ENCODE results near the gene RRP1.

Gene RRP1

DNA sequence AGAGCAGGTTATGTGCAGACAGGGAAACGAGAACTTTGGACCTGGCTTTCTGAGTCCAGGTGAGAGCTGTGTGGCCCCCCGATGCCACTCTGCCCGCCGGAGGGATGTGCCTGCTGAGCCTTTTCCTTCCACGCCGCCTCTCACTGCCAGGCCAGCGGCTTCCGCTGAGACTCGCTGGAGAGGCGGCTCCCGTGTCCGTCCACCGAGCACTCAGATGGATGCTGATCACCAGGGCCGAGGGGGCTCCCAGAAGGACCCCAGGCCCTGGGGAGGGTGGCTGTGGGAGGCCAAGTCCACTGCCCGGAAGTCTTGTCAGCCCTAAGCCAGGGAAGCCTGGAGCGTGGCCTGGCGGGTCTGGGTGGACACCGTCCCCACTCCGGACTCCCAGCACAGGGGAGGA, 29.7 kb upstream of the RRP1 start:
- DNase-seq: no peak

DNA sequence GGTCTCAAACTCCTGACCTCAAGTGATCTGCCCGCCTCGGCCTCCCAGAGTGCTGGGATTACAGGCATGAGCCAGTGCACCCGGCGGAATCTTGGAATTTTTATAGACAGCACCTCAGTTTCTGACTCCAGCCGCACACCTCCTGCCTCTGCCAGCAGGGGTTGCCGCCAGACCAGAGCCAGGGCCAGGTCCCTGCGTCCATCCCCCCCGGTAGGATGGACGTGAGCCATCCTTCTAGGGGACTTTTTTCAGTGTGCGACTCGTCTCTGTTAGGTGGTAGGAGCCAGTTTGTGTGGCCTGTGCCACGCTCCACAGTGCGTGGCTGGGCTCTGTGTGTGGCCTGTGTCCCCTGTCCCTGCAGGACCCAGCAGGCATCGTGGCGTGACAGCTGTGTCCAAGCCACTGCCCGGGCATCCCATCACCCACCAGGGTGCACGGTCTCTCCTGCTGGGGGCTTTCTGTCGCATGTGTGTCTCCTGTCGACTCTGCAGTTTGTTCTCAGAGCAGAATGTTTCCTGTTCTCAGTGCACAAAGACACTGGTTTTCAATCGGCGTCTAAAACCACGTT, 28.9 kb upstream of the RRP1 start:
- no peak for DNase-seq

DNA sequence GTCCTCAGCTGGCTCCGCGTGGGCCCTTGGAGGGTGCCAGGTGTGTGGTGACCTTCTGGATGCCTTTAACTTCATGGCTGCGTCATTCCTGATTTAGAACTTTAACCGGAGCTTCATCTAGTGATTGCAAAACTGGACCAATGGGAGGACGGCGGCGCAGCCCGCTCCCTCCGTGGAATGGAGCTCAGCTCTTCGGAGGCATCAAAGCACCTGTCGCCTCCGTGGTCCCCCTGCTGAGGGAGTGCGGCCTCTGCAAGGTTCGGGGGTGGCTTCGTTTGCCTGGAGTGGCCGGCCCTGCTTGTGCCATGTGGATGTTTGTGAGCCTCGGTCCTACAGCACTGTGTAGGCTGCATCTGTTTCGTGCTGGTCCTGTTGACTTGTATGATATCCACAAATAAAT, 27.5 kb upstream of the RRP1 start:
- DNase-seq: no peak

DNA sequence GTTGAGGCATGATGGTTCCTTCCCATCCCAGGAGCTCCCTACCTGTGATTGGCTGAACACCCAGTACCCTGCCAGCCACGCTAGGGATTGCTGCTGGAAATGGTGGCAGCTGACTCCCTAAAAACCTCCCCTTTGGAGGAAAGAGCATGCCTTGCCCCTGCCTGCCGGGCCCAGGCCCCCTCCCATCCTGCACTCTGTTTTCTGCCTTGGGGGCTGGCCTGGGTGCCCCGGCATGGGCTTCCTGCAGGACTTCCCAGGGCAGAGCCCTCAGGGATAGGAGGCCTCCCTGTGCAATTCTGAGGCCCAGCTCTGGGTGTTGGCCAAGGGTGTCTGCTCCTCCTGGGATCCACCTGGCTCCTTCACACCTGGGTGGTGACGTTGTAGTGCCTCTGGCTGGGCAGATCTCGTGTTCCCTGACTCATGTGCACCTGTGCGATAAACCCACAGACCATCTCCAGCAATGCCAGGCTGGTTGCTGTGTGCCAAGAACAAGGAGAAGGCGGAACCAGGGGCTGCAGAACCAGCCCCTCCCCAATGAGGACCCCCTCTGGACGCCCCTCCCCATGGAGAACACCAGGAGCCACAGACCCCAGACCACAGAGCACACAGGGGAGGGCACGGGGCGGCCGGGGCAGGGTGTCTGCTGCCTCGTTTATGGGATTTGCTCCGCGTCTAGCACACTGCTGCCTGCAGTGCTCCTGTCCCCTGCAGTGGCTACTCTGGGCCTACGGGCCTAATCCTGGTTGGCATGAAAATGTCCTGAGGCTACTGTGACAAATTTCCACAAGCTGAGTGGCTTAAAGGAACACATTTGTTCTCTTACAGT, 26.9 kb upstream of the RRP1 start:
- DNase-seq: no peak

DNA sequence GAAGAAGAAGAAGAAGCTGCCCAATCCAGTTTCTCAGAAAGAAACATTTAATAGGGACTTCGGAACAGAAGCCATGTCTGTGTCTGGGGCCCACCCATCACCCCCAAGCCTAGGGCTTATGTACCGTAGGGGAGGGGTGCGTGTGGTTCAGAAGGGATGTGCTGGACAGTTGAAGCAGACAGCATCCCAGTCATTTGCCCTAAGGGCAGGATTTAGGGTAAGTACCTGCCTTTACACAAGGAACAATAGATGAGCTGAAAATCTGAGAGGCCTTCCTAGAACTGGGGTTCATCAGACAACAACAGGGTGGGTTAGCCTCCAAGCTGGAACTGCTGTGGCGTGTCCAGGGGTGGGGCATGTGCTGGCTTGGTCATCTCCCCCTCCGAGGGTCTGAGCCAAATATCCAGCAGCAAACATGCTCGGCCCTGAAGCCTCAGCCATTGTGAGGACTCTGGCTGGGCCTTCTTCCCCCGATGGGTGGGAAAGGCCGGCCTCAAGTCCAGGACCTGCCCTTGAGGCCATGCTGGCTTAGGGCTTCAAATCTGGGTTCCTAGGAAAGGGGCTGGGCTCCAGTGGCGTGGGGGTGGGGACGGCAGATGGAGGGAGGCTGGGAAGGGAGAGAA, 25.4 kb upstream of the RRP1 start:
- DNase-seq: no peak

DNA sequence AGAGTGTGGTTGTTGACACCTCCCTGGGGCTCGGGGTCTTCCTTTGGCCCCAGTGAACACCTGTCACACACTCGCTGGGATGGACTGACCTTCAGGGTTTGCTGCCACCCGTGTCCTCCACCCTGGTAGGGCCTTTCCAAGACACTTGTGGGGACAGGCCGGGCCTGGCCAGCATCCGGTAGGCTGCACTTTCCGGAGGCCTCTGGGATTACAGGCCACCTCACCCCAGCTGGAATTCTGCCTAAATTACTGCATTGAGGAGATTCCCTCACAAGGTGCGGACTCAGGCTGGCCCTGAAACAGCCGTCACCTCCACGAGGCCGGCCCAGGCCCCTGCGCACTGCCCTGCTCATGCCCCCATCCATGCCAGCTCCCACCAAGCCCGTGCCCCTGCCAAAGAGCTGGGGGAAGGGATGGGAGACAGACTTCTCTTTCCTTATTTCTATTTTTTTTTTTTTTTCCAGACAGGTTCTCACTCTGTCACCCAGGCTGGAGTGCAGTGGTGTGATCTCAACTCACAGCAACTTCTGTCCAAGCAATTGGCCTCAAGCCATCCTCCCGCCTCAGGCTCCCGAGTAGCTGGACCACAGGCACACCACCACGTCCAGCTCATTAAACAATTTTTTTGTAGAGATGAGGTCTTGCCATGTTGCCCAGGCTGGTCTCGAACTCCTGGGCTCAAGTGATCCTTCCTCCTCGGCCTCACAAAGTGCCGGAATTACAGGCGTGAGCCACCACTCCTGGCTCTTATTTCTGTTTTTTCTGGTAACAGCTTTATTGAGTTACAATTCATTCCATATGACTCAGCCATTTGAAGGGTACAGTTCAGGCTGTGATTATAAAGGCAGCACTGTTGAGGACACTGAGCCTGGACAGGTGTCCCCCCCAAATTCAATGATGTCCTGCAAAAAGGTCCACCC, 24.5 kb upstream of the RRP1 start:
- peak; percentile 24 for DNase-seq

DNA sequence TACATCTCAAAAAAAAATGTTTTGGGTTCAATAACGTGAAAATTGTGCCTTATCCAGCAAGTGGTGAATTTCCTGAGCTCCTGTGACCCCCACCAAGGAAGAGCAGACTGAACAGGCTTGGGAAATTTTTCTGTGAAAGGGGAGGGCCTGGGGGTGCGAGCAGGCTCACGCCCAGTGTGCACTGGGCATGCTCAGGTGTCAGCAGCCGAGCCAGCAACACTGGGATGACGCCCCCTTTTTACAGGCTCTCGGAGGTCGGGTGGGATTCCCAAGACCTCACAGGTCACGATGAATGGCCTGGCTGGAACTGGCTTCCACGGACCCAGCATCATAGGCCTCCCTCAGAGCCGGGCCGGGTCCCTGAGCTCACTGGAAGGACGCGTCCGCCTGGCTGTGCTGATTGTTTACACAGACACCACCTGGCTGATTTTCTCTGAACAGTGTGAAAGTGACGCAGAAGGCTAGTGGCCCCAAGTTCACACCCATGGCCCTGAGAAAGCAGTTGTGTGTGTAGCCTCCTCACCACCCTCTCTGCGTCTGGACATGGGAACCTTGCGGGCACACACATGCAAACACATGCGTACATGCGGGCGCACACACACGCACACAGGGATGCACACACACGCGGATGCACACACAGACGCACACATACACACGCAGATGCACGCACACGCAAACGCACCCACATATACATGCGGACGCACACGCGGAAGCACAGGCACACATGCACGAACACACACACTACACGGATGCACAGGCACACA, 22.5 kb upstream of the RRP1 start:
- no peak for DNase-seq

DNA sequence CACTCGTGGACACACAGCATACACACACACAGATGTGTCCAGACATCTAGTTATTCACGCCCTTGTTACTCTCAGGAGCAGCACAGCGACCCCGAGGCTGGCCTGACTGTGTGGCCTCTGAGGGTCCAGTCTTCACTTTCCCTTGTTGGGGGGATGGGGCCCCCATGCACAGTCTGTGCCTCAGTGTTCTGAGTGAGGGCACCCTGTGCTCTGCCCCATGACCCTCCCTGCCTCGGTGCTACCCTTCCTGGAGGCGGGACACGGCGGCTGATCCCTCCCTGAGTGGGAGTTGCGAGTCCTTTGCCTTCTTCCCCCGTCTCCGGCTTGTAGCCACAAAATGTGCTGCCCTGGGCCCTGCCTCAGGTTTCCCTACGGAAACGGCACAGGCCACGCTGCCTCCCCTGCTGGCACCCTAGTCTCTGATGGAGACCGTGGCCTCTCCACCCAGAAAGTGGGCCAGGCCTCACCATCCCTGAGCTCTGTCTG, 21.8 kb upstream of the RRP1 start:
- DNase-seq: no peak

DNA sequence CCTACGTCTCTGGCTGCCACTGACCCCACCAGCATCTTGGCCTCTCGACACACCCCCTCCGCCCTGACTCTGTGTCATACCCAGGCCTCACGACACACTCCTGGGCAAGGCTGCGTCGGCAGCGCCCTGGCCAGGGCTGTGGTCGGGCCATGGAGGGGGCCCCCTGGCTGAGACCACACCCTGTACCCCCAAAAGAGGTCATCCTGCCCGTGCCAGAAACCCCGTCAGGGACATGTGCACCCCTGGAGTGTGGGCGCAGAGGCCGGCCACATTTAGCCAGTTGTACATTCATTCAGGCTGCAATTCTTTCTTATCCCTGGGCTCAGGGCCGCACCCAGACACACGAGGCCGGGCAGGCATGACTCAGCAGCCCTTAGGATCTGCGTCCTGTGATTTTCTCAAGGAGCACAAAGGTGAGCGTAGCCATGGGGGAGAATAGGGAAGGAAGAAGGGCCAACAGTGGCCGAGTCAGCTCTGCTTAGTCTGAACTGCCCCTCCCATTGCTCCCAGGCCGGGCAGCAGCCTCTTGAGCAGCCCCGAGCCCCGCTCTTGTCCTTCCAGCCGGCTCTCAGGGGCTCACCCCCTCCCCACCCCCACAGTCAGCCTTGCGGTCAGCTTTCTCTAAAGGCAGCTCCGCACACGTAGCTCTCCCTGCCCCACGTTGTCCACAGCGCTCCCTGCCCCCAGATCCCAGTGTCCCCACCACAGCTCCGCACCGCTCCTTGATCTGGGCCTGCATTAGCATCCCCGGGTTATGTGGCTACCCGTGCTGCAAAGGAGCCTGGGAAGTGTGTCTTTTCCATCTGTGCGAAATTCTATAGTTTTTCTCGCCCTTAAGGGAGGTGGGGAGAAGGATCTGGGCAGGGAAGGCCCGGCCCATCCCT, 21.2 kb upstream of the RRP1 start:
- peak; percentile 76 for DNase-seq

DNA sequence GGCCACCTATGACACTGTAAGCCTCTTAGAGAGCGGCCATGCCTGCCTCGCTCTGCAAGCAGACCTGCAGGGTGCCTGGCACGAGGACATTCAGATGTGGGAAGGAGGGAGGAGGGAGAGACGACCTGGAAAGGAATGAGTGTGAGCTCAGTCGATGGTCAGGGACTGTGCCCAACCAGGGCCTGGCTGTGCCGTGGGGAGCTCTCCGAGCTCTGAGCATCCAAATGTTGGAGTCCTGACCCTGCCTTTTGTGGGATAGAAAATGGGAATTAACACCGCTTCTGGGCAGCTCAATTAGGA, 20.6 kb upstream of the RRP1 start:
- DNase-seq: no peak

DNA sequence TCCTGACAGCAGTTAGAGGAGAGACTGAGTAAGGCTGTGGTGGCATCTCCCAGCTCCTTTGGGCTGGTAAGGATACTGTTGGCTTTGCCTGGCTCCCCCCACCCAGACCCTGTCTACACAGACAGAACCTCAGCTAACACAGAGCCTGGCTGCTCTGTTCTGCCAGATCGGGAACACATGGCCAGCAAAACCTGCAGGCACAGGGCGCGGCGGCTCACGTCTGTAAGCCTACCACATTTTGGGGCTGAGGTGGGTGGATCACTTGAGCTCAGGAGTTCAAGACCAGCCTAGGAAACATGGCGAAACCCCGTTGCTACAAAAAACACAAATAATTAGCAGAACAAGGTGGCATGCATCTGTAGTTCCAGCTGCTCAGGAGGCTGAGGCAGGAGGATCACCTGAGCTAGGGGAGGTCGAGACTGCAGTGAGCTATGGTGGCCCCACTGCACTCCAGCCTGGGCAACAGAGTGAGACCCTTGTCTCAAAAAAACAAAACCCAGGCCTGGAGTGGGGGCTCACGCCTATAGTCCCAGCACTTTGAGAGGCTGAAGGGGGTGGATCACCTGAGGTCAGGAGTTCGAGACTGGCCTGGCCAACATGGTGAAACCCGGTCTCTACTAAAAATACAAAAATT, 19.9 kb upstream of the RRP1 start:
- DNase-seq: no peak

DNA sequence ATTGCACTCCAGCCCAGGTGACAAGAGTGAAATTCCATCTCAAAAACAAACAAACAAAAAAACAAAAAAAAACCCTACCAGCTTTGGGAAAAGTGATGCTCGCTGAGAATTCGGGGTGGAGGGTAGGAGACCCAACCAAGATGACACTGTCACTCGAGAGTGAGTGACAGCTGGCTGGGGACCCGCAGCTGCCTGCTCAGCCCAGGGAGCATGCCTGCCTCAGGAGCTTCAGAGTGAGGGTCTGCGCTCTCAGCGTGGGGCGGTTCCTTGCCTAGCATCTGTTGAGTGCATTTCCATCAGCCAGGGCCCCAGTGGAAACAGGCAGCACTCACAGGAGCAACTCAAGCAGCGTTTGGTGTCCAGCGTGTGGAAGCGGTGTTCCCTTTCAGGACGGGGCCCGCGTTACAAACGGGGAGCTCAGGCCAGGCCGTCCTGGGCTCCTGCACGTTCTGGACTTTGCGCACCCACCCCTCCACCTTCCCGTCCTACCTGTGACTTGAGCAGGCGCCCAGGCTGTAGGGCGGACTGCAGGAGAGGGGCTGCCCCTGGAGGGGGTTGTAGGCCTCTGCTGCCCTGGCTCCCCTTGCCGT, 19.2 kb upstream of the RRP1 start:
- DNase-seq: no peak

DNA sequence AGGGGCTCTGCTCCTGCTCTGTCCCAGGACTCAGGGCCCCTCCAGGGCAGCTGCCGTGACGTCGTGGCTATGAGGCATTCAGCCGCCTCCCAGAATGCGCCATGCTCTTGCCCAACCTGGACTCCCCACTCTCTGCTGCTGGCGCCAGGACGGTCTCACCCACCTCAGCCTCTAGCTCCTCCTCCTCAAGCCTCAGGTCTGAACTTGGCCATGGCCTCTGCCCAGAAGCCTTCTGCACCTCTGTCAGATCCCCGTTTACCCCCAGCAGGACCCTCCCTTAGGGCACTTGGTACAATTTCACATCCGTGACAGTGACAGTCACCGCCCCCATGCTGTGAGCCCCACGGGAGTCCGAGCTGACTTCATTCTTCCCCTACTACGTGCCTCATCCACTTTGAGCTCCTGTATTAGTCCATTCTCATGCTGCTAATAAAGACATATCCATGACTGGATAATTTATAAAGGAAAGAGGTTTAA, 18.1 kb upstream of the RRP1 start:
- no peak for DNase-seq

DNA sequence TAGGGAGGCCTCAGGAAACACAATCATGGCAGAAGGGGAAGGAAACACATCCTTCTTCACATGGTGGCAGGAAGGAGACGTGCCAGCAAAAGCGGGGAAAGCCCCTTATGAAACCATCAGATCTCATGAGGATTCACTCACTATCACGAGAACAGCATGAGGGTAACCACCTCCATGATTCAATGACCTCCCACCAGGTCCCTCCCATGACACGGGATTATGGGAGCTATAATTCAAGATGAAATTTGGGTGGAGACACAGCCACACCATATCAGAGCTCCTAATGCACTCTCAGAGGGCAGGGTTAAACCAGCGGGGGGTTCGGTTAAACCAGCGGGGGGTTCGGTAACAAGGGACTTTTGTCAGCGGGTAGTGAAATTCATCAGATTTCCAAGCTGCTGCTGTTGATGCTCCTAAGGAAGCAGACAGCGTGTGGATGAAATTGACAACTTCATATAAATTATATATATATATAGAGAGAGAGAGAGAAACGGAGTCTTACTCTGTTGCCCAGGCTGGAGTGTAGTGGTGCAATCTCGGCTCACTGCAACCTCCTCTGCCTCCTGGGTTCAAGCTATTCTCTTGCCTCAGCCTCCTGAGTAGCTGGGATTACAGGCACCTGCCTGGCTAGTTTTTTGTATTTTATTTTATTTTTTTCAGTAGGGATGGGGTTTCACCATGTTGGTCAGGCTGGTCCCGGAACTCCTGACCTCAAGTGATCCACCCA, 17.5 kb upstream of the RRP1 start:
- DNase-seq: no peak

DNA sequence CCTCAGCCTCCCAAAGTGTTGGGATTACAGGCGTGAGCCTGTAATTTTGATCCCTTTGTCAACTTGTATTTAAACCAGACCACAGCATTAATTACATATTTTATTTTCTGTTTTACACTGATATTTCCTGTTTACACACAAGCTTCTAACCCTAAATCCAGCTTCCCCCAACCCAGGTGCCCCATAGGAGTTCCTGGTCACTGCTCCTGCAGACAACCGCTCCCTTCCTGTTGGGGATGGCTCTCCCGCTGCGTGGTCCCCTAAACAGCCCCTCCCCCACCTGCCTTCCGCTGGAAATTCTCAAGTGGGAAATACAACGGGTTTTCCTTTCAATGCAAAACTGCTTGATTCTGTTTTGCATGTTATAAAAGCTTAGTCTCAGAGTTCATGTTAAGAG, 17.0 kb upstream of the RRP1 start:
- no peak for DNase-seq

DNA sequence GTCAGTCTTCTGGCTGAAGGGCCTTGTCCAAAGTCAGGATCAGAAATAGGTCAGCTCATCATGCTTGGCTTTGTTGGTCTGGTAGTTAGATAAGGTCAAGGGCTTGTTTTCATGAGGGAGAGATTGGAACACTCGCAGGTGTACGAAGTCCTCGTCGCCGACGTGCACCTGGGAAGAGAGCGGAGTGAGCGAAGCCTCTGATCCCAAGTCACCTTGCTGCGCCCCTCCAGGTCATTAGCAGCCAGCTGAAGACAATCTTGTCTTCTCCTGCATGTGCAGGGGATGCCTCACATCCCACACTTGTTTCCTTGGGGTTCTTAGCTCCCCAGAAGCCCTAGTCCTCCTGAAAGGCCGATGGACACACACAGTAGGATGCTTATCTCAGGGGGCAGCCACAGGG, 15.2 kb upstream of the RRP1 start:
- no peak for DNase-seq

DNA sequence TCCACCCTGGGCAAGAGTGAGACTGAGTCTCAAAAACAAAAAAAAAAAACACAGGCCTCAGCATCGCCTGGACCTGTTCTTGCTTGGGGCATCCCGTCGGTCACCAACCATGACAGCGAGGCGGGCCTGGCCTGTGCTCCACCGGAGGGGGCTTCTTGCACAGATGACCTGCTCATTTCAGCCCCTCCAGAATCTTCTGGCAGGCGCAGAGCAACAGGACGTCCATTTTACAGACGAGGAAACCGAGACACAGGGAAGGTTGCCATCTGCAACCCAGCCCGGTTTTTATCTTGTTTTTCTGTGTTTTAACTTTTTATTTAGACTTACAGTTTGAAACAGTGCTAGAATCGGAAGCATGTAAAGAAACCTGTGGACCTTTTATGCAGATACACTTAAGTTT, 14.2 kb upstream of the RRP1 start:
- no peak for DNase-seq

DNA sequence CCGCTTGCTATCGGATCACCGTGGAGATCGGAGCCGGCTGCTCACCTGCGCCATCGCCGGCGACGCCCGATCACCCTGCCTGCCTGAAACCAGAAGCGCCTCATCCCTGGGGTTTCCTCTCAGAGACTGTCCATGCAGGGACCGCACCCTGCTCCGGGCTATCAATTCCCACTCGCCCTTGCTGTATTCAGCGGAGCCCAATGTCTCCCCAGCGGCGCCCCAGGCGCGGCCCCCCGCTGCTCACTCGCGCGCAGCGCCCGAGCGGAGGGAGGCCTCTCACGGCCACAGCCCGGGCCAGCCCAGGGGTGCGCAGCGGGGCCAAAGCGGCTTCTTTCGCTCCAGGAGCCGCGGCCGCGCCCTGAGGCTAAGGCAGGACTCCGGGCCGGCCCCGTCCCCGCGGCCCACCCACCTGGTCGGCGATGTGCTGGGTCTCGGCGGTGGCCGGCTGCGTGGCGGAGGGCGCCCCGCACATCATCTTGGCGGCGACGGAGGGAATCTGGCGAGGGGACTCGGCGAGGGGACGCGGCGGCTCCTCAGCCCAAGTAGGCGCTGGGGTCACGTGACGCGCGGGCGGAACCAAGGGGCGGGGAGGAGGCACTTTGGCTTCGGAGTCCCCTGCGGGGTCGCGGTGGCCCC, 13.5 kb upstream of the RRP1 start, which contains the start of gene CSTB:
Gene CSTB, minus strand, starts transcription at position 514 of the 636 bp plus-strand sequence. Its CDS starts 39 bp downstream, at position 475.
- DNase-seq: peak; percentile 71

DNA sequence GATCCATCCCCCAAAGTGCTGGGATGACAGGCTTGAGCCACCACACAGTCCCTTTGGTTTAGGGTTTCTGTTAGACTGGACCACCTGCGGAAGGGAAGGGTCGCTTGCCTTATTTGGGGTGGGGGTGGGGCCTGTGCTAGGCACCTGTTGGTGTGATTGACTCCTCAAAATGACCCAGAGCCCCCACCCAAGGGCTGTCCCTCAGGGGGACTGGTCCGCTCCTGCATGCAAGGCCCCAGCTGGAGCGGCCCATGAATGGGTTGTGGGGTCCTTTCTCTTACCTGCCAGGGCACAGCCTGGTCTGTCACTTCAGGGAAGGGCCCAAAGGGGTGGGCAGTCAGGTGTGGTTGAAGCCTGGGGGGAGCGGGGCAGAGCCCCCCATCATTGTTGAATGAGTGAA, 11.4 kb upstream of the RRP1 start:
- DNase-seq: no peak

All from fibroblast of skin of right biceps (primary cell).